Erythroblast (primary cell): ENCODE results near the gene ARMC3.
"Not testable (repeated sequence)": the region's sequence is repeated elsewhere in the genome, so short reads cannot be mapped to it uniquely, and the experiment has no call there.

Experiments used
- DNase-seq, 2 experiments: peaks; one replicate each; lab custom pipeline; 2025; lab: John Stamatoyannopoulos, UW
- GATA1 ChIP-seq: IDR thresholded peaks from 2 replicates; pipeline ENCODE4 v1.6.1; 2011; ENCODE audit warnings: low read depth, mild to moderate bottlenecking, control low read depth, low read length, moderate library complexity
- POLR2A ChIP-seq: IDR thresholded peaks from 2 replicates; pipeline ENCODE4 v1.6.1; 2011; ENCODE audit warnings: mild to moderate bottlenecking, low read length

The ARMC3 gene

GRCh38 chr10:22911067-22911466 is 16.8 kb upstream of the ARMC3 start:
- DNase-seq, result no peak
- TF ChIP-seq POLR2A (no peak), GATA1 (no peak)

DNA sequence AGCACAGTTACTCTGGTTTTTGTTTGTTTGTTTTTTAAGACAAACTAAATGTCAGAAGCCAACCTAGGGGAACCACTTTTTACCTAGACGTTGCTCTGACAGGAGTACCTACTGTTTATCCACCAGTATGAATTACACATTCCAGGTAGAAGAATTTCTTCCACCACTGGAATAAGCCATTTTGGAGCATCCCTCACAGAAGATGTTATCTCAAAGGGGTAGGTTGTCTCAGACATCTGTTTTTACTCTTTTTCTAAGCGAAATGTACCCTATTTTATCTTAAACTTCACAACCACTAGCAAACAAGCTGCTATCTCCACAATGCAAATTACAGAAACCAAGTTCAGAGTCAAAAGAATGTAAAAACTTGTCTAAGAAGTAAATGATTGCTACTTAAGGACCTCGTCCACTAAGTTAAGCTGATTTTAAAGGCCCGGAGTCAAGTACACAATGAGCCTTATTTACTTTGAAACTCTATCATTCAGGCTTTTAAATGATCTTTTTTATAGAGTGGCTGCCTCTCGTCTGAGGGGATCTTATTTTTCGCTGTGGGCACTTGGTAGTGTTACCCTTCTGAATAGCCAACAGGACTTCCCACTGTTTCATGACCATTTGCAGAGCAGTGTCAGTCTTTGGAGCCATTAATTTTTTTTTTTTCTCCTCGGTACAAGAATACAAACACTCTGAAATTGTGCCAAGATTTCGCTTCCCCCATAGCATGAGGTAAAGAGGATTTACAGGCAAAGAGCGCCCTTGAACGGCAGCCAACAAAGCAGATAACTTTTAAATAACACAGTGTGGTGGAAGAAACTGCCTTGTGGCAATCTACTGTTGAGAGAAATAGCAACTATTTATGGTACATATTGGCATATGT is 15.7 kb upstream of the ARMC3 start:
- no peak for DNase-seq
- TF ChIP-seq GATA1 (no peak), POLR2A (no peak)

DNA sequence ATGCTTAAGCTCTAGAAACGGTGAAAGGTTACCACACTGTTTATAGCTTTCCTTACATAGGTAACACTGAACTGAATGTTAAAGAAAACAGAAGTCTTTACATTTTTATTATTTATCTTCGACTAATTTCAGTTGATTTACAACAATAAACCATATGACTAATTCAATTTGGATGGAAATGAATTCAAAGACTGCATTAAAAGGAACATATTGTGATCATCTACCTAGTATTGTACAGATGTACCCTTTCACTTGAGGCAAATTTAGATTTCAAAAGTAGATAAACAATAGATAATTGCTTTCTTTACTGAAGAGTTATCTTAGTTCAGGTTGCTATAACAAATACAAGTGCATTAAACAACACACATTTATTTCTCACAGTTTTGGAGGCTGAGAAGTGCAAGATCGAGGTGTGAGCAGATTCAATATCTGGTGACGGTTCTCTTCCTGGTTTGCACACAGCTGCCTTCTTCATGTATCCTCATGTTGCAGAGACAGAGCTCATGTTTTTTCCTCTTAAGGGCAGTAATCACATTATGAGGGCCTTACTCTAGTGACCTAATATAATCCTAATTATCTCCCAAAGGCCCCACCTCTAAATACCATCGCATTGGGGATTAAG is 15.0 kb upstream of the ARMC3 start:
- no peak for DNase-seq

GRCh38 chr10:22913474-22914092 is 14.3 kb upstream of the ARMC3 start:
- no peak for TF ChIP-seq GATA1
- no peak for TF ChIP-seq POLR2A
- DNase-seq, result no peak

More for the DNA sequence above, 15.0 kb upstream of the ARMC3 start:
- TF ChIP-seq POLR2A (no peak), GATA1 (no peak)

DNA sequence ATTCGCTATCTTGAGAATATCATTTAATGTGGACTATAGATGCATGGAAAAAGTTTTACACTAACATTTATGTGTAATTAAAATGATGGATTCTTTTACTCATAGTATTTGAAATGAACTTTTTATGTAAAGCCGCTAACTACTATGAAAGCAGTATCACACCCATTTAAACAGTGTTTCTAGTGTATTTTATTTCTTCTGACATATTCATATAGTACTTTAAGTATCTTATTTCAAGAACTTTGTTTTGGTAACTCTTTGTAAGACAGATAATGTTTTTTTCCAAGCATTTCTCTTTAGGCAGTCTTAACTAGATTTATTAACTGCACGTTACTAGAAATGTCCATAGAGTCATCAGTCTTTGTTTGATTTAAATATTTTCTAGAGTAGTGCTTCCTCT is 12.5 kb upstream of the ARMC3 start:
- TF ChIP-seq POLR2A (no peak), GATA1 (no peak)
- DNase-seq, result no peak

DNA sequence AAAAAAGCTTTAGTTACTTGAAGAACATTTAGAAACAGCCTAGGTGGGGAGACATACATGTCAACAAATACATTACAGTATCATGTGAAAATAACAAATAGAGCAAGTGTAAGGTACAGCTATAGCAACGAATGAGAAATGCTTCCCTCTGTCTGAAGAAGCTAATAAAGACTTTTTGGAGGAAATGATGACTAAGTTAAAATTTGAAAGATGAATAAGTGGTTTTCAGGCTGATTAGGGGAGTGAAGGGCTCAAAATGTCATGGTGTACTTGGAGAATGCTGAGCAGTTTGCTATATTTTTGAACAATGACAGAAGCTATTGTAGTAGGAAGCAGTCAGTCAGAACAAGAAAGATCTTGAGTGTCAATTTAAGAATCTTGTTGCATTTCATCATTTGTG is 2.8 kb upstream of the ARMC3 start:
- no peak for DNase-seq
- TF ChIP-seq POLR2A (no peak), GATA1 (no peak)

DNA sequence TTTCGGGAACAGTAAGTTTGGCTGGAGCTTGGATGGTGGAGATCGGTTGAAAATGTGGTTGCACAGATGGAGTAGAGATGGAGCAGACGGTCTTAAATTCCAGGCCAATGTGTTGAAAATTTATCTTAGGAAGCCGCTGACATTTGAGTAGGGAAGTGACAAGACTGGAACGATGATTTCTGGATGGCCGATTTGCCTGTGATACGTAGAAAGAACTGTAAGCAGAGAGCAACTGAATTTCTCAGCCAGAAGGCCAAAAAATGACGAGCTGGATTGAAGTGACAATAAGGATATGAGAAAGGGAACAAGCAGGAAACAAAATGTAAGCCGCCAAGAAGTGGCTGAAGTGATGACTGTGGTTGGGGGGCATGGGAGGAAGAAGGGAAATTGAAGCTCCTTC is 687 bp upstream of the ARMC3 start:
- no peak for DNase-seq
- no peak for TF ChIP-seq POLR2A
- TF ChIP-seq GATA1, result no peak

- DNase-seq, result not testable (repeated sequence)
Measured at GRCh38 chr10:22929053-22929452, 1.2 kb downstream of the ARMC3 start.

DNA sequence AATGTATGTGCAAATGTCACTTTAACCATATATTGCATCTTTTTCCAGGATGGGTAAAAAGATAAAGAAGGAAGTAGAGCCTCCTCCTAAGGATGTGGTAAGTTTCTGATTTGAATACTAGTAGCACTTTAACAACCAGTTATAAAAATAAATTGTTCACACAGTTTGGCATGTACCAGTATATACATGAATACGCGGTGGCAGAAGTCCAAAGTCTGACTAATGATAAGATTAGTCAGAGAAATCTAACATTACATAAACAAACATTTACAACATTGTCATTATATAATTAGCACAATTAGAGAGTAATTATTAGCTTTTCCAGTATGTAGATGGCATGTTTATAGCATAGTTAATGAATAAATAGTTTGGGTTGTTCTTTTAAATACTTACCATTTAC is 4.1 kb downstream of the ARMC3 start:
- no peak for DNase-seq
- no peak for TF ChIP-seq GATA1
- TF ChIP-seq POLR2A, result no peak

DNA sequence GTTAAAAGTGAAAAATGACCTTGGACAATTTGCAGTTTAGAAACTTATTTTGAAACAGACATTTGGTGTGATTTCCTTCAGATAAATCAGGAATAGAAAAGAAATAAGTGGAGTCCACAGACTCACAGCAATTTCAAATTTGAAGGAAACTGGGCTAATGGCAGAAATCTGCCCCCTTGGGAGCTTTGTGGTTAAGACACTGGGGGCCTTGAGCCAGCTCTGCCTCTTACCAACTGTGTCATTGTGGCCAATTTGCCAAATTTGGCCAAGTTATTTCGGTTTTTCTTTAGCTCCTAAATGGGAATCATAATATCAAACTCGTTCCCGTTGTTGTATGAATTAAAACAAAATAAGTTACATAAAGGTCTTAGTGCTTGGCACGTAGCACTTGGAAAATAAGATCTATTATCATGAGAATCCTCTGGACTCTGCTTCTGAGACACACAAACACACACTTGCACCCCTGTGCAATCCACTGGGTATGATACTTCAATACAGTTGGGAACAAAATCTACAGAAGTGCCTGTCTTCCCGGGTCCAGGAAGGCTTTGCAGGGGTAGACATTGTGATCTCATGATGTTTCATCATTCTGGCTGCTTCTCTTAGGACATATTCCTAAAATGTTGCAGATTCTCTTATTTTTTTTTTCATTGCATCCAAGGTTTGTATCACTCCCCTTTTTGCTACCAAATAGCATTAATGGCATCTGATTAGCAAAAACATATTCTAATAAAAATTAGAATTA is 4.9 kb downstream of the ARMC3 start:
- TF ChIP-seq POLR2A, result no peak
- no peak for TF ChIP-seq GATA1
- DNase-seq, result no peak

DNA sequence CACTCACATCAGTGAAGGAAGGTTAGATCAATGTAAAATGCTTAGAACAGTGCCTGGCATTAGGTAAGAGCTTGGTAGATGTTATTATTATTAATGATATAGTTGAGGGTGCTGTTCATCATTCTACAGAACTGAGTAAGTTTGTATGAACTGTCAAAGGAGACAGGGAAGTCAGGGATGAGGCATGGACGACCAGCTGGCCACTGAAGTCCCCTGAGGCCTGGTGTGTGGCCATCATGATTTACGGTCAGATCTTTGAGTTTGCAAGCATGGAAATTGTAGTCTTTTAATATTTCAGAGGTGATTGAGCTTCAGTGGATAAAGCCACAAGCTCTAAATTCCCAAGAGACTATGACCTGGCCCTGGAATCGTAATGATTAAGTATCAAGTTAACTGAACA is 6.9 kb downstream of the ARMC3 start:
- TF ChIP-seq POLR2A, result no peak
- no peak for TF ChIP-seq GATA1
- DNase-seq, result no peak

DNA sequence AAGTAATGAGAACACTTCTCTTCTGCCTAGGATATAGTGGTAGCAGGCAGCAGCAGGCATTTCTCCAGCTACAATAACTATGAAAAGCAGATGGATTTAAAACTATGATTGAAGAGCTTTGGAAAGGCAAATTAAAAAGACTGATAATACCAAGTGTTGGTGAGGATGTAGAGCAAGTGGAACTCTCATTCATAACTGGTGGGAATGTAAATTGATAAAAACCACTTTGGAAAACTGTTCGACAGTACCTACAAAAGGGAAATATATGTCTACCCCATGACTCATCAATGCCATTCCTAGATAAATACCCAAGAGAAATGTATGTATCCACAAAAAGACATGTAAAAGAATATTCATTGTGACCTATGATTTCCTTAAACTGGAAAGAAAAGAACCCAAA is 14.6 kb downstream of the ARMC3 start:
- no peak for DNase-seq
- TF ChIP-seq POLR2A (no peak), GATA1 (no peak)

DNA sequence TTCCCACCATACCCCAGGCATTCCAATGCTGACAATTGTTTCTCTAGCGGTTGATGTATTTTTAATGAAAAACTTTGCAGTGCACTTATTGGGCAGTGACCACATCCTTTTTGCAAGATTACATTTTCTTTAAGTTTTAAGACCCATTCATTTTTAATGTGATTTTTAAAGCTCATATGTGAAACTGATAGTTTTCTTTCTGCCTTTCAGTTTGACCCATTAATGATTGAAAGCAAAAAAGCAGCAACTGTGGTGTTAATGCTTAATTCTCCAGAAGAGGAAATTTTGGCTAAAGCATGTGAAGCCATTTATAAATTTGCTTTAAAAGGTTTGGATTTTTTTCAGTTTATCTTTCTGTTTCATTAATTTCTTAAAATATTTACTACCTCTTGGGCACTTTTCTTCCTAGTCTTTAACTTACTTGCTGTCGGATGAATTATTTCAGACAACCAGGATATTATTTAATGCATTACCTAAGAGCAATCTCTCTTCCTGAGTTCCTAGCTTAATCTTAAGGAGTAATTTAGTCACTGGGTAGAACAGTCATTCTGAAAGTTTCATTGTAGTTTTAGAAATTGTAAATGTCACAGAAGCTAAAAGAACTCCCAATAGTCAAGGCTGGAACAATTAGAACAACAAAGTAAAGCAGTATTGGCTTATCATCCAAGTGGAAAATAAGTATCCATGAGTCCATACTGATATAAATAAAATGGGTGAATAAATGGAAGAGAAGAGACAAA is 18.3 kb downstream of the ARMC3 start:
- TF ChIP-seq GATA1, result no peak
- no peak for TF ChIP-seq POLR2A
- DNase-seq, result no peak
